Measurements from ENCODE around the gene DSE.
A peak's percentile ranks its signal among the peaks of the same experiment; 100 is the strongest.

The DSE gene

DNA sequence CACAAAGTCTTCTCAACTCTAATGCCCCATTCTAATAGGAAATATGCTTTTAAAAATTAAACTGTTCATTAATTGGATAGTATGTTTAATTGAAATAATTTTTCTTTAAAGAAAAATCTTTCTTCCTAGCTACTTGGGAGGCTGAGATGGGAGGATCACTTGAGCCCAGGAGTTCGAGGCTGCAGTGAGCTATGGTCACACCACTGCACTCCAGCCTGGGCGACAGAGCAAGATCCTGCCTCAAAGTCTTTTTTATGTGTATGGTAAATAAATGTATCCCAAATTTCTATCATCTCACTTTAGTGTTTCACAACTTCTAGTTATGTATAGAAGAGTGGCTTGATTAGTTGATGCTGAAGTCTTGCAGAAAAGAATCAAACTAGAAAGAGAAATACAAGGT, 4.5 kb downstream of the DSE start:
- TF ChIP-seq, protein P1, sequence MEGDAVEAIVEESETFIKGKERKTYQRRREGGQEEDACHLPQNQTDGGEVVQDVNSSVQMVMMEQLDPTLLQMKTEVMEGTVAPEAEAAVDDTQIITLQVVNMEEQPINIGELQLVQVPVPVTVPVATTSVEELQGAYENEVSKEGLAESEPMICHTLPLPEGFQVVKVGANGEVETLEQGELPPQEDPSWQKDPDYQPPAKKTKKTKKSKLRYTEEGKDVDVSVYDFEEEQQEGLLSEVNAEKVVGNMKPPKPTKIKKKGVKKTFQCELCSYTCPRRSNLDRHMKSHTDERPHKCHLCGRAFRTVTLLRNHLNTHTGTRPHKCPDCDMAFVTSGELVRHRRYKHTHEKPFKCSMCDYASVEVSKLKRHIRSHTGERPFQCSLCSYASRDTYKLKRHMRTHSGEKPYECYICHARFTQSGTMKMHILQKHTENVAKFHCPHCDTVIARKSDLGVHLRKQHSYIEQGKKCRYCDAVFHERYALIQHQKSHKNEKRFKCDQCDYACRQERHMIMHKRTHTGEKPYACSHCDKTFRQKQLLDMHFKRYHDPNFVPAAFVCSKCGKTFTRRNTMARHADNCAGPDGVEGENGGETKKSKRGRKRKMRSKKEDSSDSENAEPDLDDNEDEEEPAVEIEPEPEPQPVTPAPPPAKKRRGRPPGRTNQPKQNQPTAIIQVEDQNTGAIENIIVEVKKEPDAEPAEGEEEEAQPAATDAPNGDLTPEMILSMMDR (conservative IDR thresholded peaks at IDR 0.05; ENCODE audit: control insufficient read depth, insufficient read depth, low read depth, low read length), result no peak
- DNase-seq (ENCODE audit: low read depth), result no peak
- H3K4me3 ChIP-seq (ENCODE audit: control insufficient read depth, low read depth, low read length), result no peak overlapping the region

DNA sequence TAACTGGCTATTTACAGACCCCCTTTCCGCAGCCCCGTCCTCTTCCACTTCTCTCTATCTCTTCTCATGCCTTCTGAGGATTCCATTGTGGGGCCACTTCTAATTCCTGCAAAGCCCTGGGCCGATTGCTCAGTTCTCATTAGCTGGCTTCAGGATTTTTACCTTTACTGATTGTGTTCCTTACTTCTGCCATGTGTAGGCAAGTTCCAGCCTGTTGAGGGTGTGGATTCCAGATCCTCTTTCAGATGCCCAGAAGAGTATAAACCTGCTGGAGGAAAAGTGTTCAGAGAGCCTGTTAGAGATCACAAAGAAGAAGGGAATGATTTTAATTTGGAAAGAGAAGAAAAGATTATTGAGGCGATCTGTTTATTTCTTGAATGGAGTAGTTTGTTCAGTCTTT, 5.4 kb downstream of the DSE start:
- TF ChIP-seq, protein P1 (conservative IDR thresholded peaks at IDR 0.05; ENCODE audit: control insufficient read depth, insufficient read depth, low read depth, low read length), result no peak
- H3K4me3 ChIP-seq (ENCODE audit: control insufficient read depth, low read depth, low read length), result no peak overlapping the region
- DNase-seq (ENCODE audit: low read depth), result no peak

DNA sequence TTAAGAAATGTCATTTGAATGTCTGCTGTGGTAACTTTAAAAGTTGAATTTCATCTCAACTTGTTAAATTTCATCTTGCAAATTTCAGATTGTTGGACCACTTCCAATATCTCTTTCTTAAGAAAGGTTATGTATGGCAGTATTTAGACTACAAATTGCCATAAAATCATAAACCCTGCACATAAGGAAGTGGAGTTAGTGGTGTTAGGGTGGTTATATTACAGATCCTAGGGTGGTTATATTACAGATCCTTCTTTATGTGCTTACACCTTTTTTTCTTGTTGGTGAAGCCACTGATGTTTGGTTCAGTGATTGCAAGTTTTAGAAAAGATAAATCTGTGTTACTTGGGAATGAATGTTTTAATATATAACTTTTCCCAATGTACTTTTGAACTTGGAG, 9.0 kb downstream of the DSE start:
- no peak overlapping the region for H3K4me3 ChIP-seq (ENCODE audit: control insufficient read depth, low read depth, low read length)
- no peak for DNase-seq (ENCODE audit: low read depth)
- TF ChIP-seq, protein P1 (conservative IDR thresholded peaks at IDR 0.05; ENCODE audit: control insufficient read depth, insufficient read depth, low read depth, low read length), result no peak

DNA sequence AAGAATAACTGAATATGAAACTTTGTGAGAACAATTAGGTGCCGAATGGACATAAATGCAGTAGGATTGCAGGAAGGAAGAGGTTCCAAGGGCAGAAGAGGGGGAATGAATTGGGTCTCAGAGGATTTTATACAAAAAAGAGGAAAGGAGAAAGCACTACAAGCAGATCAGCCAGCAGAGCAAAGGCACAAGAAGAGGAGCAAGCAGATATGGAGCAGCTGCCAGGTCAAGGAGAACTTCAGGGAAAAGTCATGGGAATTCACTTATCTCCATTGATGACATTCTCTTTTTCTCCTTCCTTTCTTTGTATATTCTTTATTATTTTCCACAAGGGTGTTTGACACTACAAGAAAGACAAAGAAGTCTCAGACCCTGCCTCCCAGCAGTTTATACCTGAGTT, 9.6 kb downstream of the DSE start:
- H3K4me3 ChIP-seq (ENCODE audit: control insufficient read depth, low read depth, low read length), result no peak overlapping the region
- DNase-seq (ENCODE audit: low read depth), result no peak
- TF ChIP-seq, protein P1 (conservative IDR thresholded peaks at IDR 0.05; ENCODE audit: control insufficient read depth, insufficient read depth, low read depth, low read length), result no peak

DNA sequence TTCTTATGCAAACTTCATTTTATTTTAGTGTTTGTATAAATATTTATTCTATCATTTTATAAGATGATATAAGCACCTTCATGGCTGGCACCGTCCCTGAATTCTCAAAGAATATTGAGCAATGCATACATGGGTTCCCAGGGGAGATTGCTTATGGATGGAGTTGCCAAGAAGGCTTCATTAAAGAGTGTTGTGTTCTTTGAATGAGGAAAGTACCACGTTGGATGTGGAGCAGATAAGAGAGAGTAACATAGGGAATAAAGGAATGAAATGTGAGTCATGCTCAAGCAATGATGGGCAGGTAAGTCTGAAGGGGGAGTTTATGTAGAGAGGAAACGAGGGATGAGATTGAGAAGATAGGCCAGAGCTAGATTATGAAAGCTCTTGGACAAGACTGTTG, 10.3 kb downstream of the DSE start:
- no peak overlapping the region for H3K4me3 ChIP-seq (ENCODE audit: control insufficient read depth, low read depth, low read length)
- TF ChIP-seq, protein P1 (conservative IDR thresholded peaks at IDR 0.05; ENCODE audit: control insufficient read depth, insufficient read depth, low read depth, low read length), result no peak
- peak; percentile 14 for DNase-seq (ENCODE audit: low read depth)

DNA sequence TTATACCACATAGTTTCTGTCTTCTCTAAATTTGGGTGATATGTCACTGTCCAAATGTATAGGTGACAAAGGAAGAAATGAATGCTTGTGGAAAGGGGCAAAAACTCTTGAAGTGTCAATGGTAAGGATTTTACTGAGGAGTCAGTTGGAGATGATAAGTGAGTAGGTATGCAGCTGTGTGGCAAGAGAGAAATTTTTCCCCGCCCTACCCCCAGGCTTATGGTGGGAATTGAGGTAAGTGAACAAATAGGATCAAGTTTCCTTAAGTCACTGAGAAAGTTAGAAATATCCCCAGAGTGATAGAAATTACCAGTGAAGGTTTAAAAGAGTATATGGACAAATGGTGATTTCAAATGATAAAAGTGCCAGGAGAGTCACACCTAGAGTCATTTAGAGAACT, 11.8 kb downstream of the DSE start:
- no peak for DNase-seq (ENCODE audit: low read depth)
- H3K4me3 ChIP-seq (ENCODE audit: control insufficient read depth, low read depth, low read length), result no peak overlapping the region
- TF ChIP-seq, protein P1 (conservative IDR thresholded peaks at IDR 0.05; ENCODE audit: control insufficient read depth, insufficient read depth, low read depth, low read length), result no peak
